Raji (cell line): ENCODE results near the gene RFC3.

Source experiments
- POLR2A ChIP-seq: IDR thresholded peaks from 2 replicates; pipeline ENCODE4 v1.6.1; 2011; ENCODE audit warnings: low read depth, low read length, control low read depth; ENCODE audit not compliant: insufficient read depth

Gene RFC3

DNA sequence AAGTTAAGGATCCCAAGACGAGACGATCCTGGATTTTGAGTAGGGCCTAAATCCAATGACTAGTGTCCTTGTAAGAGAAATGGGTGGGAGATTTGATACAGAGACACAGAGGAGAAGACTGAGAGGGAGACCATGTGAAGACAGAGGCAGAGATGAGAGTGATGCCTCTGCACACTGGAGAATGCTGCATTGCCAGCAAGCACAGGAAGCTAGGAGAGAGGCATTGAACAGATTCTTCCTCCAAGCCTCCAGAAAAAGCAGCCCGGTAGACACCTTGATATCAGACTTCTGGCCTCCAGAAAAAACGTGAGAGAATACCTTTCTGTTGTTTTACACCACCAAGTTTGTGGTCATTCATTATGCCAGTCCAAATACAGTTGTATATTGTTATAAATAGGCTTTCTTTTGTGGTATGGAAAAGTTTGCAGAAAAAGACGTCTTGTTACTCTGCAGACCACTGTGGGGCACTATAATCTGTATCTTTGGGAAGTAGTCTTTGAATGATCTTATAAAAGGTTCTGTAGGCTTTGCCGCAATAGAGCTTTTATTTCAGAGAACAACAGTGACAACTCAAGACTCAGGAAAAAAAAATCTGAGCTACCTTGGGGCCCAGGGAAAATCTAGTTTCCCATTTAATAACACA is 17.9 kb upstream of the RFC3 start:
- TF ChIP-seq POLR2A = no peak

GRCh38 chr13:33800646-33801186 is 17.2 kb upstream of the RFC3 start:
- no peak for TF ChIP-seq POLR2A

DNA sequence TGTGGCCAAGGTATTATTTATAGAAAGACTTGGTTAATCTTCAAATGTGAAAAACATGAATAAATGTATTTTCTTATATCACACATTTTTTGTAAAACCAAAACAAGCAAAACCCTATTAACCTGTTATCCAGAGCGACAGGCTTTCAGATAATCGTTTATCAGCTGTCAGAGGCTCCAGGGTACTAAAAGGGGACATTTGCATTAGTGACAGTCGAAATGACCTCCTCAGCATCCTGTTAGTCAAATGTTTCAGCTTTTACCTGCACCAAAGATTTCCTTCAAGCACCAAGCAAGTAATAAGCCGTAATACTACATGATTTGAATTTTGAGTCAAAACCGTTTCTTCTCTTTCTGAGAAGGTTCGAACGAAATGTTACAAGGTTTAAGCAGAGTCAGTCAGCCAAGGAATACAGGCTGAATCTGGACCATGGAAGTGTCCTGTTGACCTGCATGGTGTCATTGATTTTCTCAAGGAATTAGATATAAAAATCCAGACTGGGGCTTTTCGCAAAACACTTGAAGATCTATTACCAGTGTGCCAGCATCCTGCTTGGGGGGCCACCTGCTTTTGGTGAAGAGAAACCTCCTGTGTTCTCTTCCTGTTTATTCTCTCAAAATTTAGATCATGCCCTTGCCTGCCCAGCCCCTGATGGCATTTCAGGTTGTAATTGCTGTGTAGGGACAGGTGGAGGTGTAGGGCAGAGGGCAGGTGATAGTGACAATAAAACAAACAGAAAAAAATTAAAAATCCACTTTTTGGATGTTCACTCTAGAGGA is 11.3 kb upstream of the RFC3 start:
- no peak for TF ChIP-seq POLR2A

DNA sequence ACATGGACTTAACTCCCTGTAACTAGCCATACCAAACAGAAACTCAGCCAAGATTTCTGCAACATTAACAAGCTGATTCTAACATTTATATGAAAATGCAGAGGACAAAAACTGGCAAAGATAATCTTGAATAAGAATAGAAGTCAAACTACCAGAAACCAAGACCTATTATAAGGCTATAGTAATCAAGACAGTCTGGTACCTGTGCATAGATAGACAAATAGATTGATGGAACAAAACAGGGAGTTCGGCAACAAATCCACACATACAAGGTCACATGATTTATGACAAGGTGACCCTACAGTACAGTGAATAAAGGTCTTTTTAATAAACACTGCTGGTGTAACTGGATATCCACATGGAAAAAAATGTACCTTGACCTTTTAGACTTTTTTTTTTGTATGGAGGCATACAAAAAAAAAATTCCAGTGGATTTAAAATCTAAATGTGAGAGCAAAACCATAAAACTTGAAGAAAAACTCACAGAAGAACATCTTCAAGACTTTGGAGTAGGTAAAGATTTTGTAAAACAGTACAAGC is 2.9 kb upstream of the RFC3 start:
- no peak for TF ChIP-seq POLR2A

DNA sequence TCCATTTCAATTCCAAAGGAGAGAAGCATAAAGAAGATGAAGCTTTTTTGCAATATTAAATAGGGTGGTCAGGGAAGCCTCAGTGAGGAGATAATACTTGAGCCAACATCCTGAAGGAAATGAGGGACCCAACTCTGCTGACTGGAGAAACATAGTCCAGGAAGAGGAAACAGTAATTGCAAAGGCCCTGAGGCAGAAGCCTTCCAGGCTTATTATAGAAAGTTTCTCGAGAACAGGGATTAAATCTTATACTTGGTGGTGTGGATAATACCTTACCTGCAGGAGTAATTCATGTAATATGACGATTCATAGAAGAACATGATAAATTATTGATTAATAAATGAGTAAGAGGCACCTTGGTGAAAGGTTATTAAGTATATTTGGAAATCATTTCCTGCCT is 1.0 kb upstream of the RFC3 start:
- no peak for TF ChIP-seq POLR2A

GRCh38 chr13:33817513-33817900 is 442 bp upstream of the RFC3 start:
- no peak for TF ChIP-seq POLR2A

GRCh38 chr13:33825083-33825482 is 7.1 kb downstream of the RFC3 start:
- no peak for TF ChIP-seq POLR2A

- TF ChIP-seq POLR2A = no peak
Measured at GRCh38 chr13:33827139-33827538, 9.2 kb downstream of the RFC3 start.

GRCh38 chr13:33828431-33829129 is 10.6 kb downstream of the RFC3 start:
- TF ChIP-seq POLR2A = no peak

DNA sequence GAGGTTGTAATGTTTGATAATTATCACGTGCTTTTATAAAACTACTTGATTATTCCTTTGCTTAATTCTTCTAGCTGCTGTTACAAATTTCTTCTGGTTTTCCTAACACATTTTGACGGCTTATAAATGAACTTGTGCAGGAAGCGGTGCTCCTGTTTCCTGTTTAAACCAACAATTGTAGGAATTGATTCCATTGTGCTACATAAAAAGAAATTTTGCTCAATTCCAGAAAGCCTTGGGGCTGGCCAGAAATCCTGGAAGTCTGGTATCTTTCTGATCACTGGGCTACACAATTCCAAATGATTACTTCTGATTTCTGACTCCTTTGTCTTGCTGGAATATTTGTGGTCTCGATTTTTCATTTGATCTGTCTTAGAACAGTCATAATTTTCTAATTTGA is 14.9 kb downstream of the RFC3 start:
- no peak for TF ChIP-seq POLR2A

- no peak for TF ChIP-seq POLR2A
Measured at GRCh38 chr13:33838647-33839046, 20.7 kb downstream of the RFC3 start.

DNA sequence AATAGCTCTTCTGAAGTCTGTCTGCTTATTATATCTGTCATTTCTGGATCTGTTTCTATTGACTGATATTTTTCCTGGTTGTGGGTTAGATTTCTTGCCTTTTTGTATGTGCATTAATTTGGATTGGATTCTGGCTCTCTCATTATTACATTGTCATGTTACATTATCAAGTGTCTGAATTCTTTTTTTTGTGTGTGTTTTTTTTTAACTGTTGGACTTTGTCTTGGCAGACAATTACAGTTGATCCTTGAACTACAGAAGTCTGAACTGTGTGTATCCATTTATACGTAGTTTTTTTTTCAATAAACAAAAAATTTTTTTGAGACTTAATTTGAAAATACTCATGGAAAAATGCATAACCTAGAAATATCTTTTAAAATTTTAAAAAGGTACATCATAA is 22.5 kb downstream of the RFC3 start:
- no peak for TF ChIP-seq POLR2A

GRCh38 chr13:33842207-33842606 is 24.3 kb downstream of the RFC3 start:
- TF ChIP-seq POLR2A = no peak

DNA sequence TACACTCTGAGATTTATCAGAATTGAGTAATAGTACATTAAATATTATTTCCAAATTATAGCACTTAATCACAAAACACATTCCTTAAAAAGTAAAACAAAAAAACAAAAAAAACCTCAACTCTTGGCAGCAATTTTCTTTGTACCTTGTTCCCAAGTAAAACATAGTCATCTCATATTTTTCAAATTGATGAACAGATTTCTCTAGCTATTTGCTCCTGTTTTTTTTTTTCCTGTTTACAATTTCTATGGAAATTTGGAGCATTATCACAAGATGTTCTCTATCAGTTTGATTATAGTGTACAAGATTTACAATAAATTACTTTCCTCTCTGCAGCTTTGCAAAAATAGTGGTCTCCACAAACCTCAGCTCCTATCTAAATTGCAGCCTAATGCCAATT is 25.0 kb downstream of the RFC3 start:
- TF ChIP-seq POLR2A = no peak

- no peak for TF ChIP-seq POLR2A
Measured at GRCh38 chr13:33845572-33846302, 27.8 kb downstream of the RFC3 start.
